ENCODE data around the gene ZIC2. TPM values are rescaled to one million over a fixed set of nuclear protein-coding genes. Genes with fewer than 3 reads are reported as not detected.

ZIC2 gene
- polyA plus RNA-seq, 1 donor: 0.18 TPM

DNA sequence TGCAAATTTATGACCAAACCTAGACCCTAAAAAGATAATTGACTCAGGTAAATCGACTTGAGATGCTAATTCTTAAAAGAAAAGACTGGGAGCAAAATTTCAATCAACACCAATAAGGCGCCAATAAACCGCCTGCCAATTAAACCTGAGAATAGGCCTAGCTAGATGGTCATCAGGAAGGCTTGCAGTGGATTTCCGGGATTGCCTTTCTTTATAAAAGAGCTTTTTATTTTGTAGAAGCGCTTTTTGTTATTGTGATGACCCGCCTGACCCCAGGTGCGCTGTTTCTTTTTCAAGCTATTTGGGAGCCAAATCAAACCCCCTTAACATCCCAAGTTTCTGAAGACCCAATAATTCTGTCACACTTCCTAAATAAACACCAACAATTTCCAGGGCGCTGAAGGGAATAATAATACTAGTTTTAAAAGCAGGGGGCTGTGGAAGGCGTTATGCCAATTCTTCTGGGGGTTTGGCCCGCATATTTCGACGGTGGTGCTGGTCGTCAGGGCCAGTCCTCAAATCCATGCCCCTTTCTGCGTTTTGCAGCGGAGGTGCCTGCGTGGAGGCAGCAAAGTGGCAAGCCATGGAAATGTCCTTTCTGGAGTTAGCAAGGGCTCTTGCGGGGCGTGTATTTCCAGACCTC lies 7.2 kb upstream of the ZIC2 start:
- DNase-seq: no peak

- no peak for DNase-seq
Observed at GRCh38 chr13:99974939-99975561, 6.5 kb upstream of the ZIC2 start.

DNA sequence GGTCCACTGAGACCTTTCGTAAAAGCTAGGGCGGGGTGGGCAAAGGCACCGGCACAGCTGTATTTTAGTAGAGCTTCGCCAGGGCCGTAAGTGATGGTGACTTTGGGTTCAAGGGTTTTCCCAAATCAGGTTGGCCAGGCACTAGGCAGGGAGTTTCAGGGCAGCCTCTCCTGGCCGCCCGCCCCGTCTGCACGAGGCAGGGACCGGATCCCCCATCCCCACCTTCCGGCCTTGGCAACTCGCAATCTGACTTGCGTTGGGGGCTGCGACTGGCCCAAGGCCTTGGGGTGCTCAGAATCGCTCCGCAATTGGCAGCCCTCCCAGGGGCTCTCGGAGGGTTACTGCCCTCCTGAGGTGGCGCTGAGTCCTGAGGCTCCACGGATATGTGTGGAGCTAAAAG lies 6.0 kb upstream of the ZIC2 start:
- no peak for DNase-seq

DNA sequence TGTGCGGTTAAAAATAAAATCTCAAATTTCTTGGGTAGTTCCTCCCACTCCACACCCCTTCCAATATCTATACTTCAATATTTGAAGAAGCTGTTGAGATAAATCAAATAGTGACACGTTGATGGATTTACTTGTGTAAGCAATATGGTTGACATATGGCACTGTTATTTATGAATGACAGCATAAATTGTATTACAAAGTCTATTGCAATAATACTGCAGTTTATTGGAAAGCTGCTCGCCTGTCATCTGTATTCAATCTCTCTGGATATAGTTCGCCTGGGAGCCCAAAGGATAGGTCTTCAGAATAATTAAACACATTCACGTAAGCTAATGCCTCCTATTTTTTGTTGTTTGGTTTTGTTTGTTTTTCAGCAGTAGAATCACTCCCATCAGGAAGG lies 5.0 kb upstream of the ZIC2 start:
- no peak for DNase-seq

- no peak for DNase-seq
Observed at GRCh38 chr13:99977334-99977911, 4.2 kb upstream of the ZIC2 start.

GRCh38 chr13:99977912-99978798 lies 3.4 kb upstream of the ZIC2 start:
- DNase-seq: no peak

GRCh38 chr13:99978799-99979452 lies 2.7 kb upstream of the ZIC2 start:
- no peak for DNase-seq

- DNase-seq: no peak
Observed at GRCh38 chr13:99979453-99980200, 2.0 kb upstream of the ZIC2 start.

GRCh38 chr13:99980201-99980823 lies 1.3 kb upstream of the ZIC2 start:
- DNase-seq: peak; percentile 43

GRCh38 chr13:99980824-99981734 lies 505 bp upstream of the ZIC2 start:
- peak; percentile 21 for DNase-seq

- DNase-seq: peak; percentile 26
Observed at GRCh38 chr13:99982036-99982730, 599 bp downstream of the ZIC2 start.

DNA sequence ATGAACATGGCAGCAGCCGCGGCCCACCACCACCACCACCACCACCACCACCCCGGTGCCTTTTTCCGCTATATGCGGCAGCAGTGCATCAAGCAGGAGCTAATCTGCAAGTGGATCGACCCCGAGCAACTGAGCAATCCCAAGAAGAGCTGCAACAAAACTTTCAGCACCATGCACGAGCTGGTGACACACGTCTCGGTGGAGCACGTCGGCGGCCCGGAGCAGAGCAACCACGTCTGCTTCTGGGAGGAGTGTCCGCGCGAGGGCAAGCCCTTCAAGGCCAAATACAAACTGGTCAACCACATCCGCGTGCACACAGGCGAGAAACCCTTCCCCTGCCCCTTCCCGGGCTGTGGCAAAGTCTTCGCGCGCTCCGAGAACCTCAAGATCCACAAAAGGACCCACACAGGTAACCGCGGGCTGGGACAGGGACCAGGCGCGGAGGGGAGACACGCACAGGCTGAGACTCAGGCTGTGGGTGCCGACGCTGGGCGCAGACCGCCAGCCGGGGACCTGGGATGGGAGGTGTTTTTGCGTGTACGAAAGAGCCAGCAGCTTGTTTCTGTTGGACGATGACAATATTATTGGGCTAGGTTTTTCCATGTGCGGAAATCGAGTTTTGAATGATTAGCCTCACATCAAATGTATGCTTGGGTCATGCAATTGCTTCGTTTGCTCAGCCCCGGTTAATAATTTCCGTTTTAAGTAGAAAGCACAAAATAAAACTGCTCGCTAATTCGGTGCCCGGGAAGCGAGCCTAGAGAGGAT lies 1.3 kb downstream of the ZIC2 start:
- no peak for DNase-seq

GRCh38 chr13:99983499-99984401 lies 2.2 kb downstream of the ZIC2 start:
- no peak for DNase-seq

- DNase-seq: no peak
Observed at GRCh38 chr13:99984461-99985240, 3.1 kb downstream of the ZIC2 start.

DNA sequence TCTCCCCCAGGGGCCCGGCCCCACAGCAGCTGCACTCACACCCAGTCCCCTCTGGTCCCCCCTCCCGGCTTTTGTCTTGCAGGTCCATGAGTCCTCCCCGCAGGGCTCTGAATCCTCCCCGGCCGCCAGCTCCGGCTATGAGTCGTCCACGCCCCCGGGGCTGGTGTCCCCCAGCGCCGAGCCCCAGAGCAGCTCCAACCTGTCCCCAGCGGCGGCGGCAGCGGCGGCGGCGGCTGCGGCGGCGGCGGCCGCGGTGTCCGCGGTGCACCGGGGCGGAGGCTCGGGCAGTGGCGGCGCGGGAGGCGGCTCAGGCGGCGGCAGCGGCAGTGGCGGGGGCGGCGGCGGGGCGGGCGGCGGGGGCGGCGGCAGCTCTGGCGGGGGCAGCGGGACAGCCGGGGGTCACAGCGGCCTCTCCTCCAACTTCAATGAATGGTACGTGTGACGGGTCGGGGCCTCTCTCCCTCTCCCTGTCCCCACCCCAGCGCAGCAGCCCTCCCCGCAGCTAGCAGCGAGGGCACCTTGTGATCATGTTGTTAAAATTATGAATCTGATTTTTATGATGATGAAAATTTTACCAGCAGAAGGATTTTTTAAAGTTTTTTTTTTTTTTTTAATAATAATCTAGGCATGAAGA lies 3.8 kb downstream of the ZIC2 start:
- no peak for DNase-seq
